ENCODE results near the gene BHMT2. TPM values are rescaled to one million over a fixed set of nuclear protein-coding genes. Genes with fewer than 3 reads are reported as not detected.

Gene BHMT2
- total RNA-seq, 1 experiment from 2014 or later = not detected

- DNase-seq = no peak
- Histone ChIP-seq H2AFZ (ENCODE audit: low read length) (no peak overlapping the region), H3K23ac (ENCODE audit: insufficient read length, low read depth, low read length) (no peak overlapping the region)
These were observed 38.7 kb upstream of the BHMT2 start for GRCh38 chr5:79030663-79031484.

More at GRCh38 chr5:79030663-79031484, 38.7 kb upstream of the BHMT2 start:
- Mint-ChIP-seq H3K4me3 (no peak overlapping the region), H3K9me3 (no peaks in the 10 kb centered on the region), H3K27ac (no peak overlapping the region), H3K27me3 (ENCODE audit: low read depth) (peaks cover 2% of the 10 kb centered on the region; the same call in 1 of the 2 replicates), H3K36me3 (ENCODE audit: insufficient read depth in 1 of 3, low read depth in 3 of 3) (no peaks in the 10 kb centered on the region), H3K4me1 (no peaks in the 10 kb centered on the region)
- no peak overlapping the region for H3K4ac ChIP-seq (ENCODE audit: low read depth, low read length)
- no peak overlapping the region for H3T11ph ChIP-seq (ENCODE audit: low read length)
- no peak overlapping the region for H3K18ac ChIP-seq (ENCODE audit: insufficient read length, low read depth, low read length)
- H3K14ac ChIP-seq (ENCODE audit: insufficient read depth, low read length) = no peak overlapping the region
- no peak overlapping the region for H2BK12ac ChIP-seq (ENCODE audit: insufficient read length, low read depth, low read length)
- no peak overlapping the region for H4K91ac ChIP-seq (ENCODE audit: insufficient read length, low read depth, low read length)
- H3K27me3 ChIP-seq (ENCODE audit: insufficient read depth, low read length) = no peaks in the 10 kb centered on the region
- no peak overlapping the region for H4K8ac ChIP-seq (replicated peaks; ENCODE audit: insufficient read length, low read depth, low read length)
- no peak overlapping the region for H4K5ac ChIP-seq (ENCODE audit: insufficient read length, low read depth, low read length)
- H2BK120ac ChIP-seq (ENCODE audit: low read depth, low read length, poor library complexity, severe bottlenecking) = no peak overlapping the region
- no peaks in the 10 kb centered on the region for H3K79me2 ChIP-seq (ENCODE audit: insufficient read depth, low read length)
- no peak overlapping the region for H3K4me2 ChIP-seq (ENCODE audit: insufficient read depth, insufficient read length, low read length)
- H3K23me2 ChIP-seq (ENCODE audit: insufficient read length, low read depth, low read length, poor library complexity, severe bottlenecking) = no peaks in the 10 kb centered on the region
- TF ChIP-seq CTCF (conservative IDR thresholded peaks at IDR 0.05) = no peak
- no peak overlapping the region for H2BK20ac ChIP-seq (ENCODE audit: low read depth, low read length, poor library complexity, severe bottlenecking)
- no peak overlapping the region for H3K9ac ChIP-seq (ENCODE audit: extremely low read depth, insufficient read length, low read length)
- no peaks in the 10 kb centered on the region for H3K4me1 ChIP-seq (ENCODE audit: insufficient read depth, low read length)
- H2BK15ac ChIP-seq (ENCODE audit: low read depth, low read length) = no peak overlapping the region
- no peaks in the 10 kb centered on the region for H3K79me1 ChIP-seq (ENCODE audit: insufficient read depth, low read depth, low read length, poor library complexity, severe bottlenecking)
- no peak overlapping the region for H2AK5ac ChIP-seq (ENCODE audit: insufficient read length, low read length)
- H3K56ac ChIP-seq (ENCODE audit: insufficient read length, low read depth, low read length) = no peak overlapping the region
- no peak overlapping the region for H2BK5ac ChIP-seq (ENCODE audit: insufficient read length, low read length)
- H3K9me3 ChIP-seq (ENCODE audit: control insufficient read depth, low read depth, low read length) = no peaks in the 10 kb centered on the region
- H4K20me1 ChIP-seq (ENCODE audit: control insufficient read depth, insufficient read depth, insufficient read length) = no peaks in the 10 kb centered on the region
- WGBS (ENCODE audit: extremely low coverage, insufficient read length, low lambda C conversion rate) = no CpG with 5 or more reads among the region's 11 CpGs
- H3K27ac ChIP-seq (ENCODE audit: insufficient read length, low read depth, low read length) = no peak overlapping the region

All from H9 (cell line).